Keratinocyte (primary cell): ENCODE results near the gene KLC1. TPM values are rescaled to one million over a fixed set of nuclear protein-coding genes. Genes with fewer than 3 reads are reported as not detected.

Source experiments
- DNase-seq: peaks from one replicate; pipeline ENCODE4 v3.0.0-alpha.2; 2011; ENCODE audit warnings: low read depth, missing footprints, low spot score
- FAIRE-seq: peaks from 2 replicates; lab custom pipeline; 2011; peaks lifted over from hg19 to GRCh38; lab: Jason Lieb, UNC
- H2AFZ ChIP-seq: 2 replicates; pipeline ENCODE4 v1.6.0; 2012; ENCODE audit warnings: low read length, control low read depth, inconsistent platforms; ENCODE audit not compliant: control insufficient read depth
- H3K27ac ChIP-seq: 2 replicates; pipeline ENCODE4 v1.5.1; 2011; ENCODE audit warnings: low read length; ENCODE audit not compliant: control insufficient read depth, insufficient read depth
- H3K27me3 ChIP-seq: 3 replicates; pipeline ENCODE4 v1.6.0; 2011; ENCODE audit warnings: low read length; ENCODE audit not compliant: control insufficient read depth, insufficient read depth; ENCODE audit errors: extremely low read depth
- H3K36me3 ChIP-seq, 2 experiments: 2 replicates in 1 of 2; 3 replicates in 1 of 2; pipeline ENCODE4 v1.5.1; 2011; ENCODE audit warnings: low read length in 2 of 2, mild to moderate bottlenecking in 1 of 2; ENCODE audit not compliant: control insufficient read depth in 2 of 2, insufficient read depth in 2 of 2; ENCODE audit errors: extremely low read depth in 1 of 2
- H3K4me1 ChIP-seq: 3 replicates; pipeline ENCODE4 v1.5.1; 2011; ENCODE audit warnings: low read length; ENCODE audit not compliant: control insufficient read depth, insufficient read depth; ENCODE audit errors: extremely low read depth
- H3K4me2 ChIP-seq: 3 replicates; pipeline ENCODE4 v1.6.0; 2011; ENCODE audit warnings: low read depth, low read length; ENCODE audit not compliant: control insufficient read depth, insufficient read depth; ENCODE audit errors: extremely low read depth
- H3K4me3 ChIP-seq, 3 experiments: fragments of 200-600 bp in 1 of 3; sonication (generic) in 1 of 3; 2 replicates in 2 of 3; 3 replicates in 1 of 3; pipeline ENCODE4 v1.5.1; 2011 to 2016; ENCODE audit warnings: low read length in 3 of 3, mild to moderate bottlenecking in 3 of 3, control low read depth in 2 of 3, inconsistent platforms in 1 of 3, low read depth in 1 of 3, mixed read lengths in 1 of 3, mixed run types in 1 of 3, moderate library complexity in 1 of 3; ENCODE audit not compliant: control insufficient read depth in 2 of 3, insufficient read depth in 2 of 3; ENCODE audit errors: extremely low read depth in 1 of 3
- H3K79me2 ChIP-seq: 2 replicates; pipeline ENCODE4 v1.6.0; 2012; ENCODE audit warnings: low read length; ENCODE audit not compliant: control insufficient read depth, insufficient read depth
- H3K9ac ChIP-seq: 3 replicates; pipeline ENCODE4 v1.6.0; 2011; ENCODE audit warnings: low read length; ENCODE audit not compliant: control insufficient read depth, insufficient read depth; ENCODE audit errors: extremely low read depth
- H3K9me1 ChIP-seq: 3 replicates; pipeline ENCODE4 v1.6.0; 2011; ENCODE audit warnings: low read length; ENCODE audit not compliant: control insufficient read depth, insufficient read depth; ENCODE audit errors: extremely low read depth
- H3K9me3 ChIP-seq: 2 replicates; pipeline ENCODE4 v1.5.1; 2012; ENCODE audit warnings: low read depth, low read length; ENCODE audit not compliant: control insufficient read depth
- H4K20me1 ChIP-seq: 3 replicates; pipeline ENCODE4 v1.6.0; 2011; ENCODE audit warnings: low read length; ENCODE audit not compliant: control insufficient read depth, insufficient read depth; ENCODE audit errors: extremely low read depth
- CTCF ChIP-seq, 3 experiments: IDR thresholded peaks in 1 of 3; conservative IDR thresholded peaks in 1 of 3; optimal IDR thresholded peaks in 1 of 3; 2 replicates in 2 of 3; 3 replicates in 1 of 3; pipeline versions ENCODE3 to v1.5.1; 2011; ENCODE audit warnings: low read length in 3 of 3, mild to moderate bottlenecking in 3 of 3, moderate library complexity in 2 of 3, control low read depth in 1 of 3, inconsistent platforms in 1 of 3; ENCODE audit not compliant: insufficient read depth in 2 of 3; ENCODE audit errors: extremely low read depth in 1 of 3
- EZH2 ChIP-seq: IDR thresholded peaks from one replicate; pipeline ENCODE4 v1.6.1; 2012; ENCODE audit warnings: inconsistent platforms, mild to moderate bottlenecking, low read length, moderate library complexity
- dilution Hi-C: fragments of 300-500 bp; cut with MboI; formaldehyde crosslinking; loops from one replicate; pipeline ENCODE4 v1.7.0; 2020; ENCODE audit warnings: low sequenced_read_pairs; ENCODE audit not compliant: extremely low pct_ligation_motif_present
- polyA plus RNA-seq, 5 experiments: library from polyadenylated mRNA; depleted of rRNA in 3 of 5; stranded (reverse) in 3 of 5; stranded (forward) in 1 of 5; unstranded in 1 of 5; fragments of >200 nt; gene quantifications; 1 replicate in 1 of 5; 2 replicates in 3 of 5; 3 replicates in 1 of 5; pipeline versions ENCODE4 v1.2.1 to v1.2.3, GENCODE V29; 2011 to 2012; ENCODE audit warnings: missing spikeins in 2 of 5, low read depth in 1 of 5, low replicate concordance in 1 of 5

Gene KLC1
- polyA plus RNA-seq, 1 donor (not counting 4 experiments of a cell fraction or from before 2014, with no cell fraction given) = 130 TPM

- H3K4me1 ChIP-seq = no peaks in the 10 kb centered on the region
- peaks cover 35 to 41% of the 10 kb centered on the region in 2 experiments for H3K36me3 ChIP-seq
- no peak for TF ChIP-seq EZH2
- no peak for TF ChIP-seq CTCF (optimal IDR thresholded peaks at IDR 0.05 in 1 of 3, IDR thresholded peaks at IDR 0.05 in 1 of 3, conservative IDR thresholded peaks at IDR 0.05 in 1 of 3; ENCODE audit: extremely low read depth in 1 of 3, insufficient read depth in 2 of 3, low read length in 3 of 3)
- no peak overlapping the region for H2AFZ ChIP-seq
- DNase-seq = no peak
- H3K9me1 ChIP-seq = no peaks in the 10 kb centered on the region
- peaks cover 2% of the 10 kb centered on the region for H4K20me1 ChIP-seq
- no peak overlapping the region for H3K9ac ChIP-seq
- no peak for FAIRE-seq
- no peaks in the 10 kb centered on the region for H3K9me3 ChIP-seq
- H3K27ac ChIP-seq = no peak overlapping the region
- dilution Hi-C loops = no loop called here
- no peak overlapping the region for H3K4me2 ChIP-seq
- H3K4me3 ChIP-seq = no peak overlapping the region
- peaks cover 14% of the 10 kb centered on the region for H3K79me2 ChIP-seq
- no peaks in the 10 kb centered on the region for H3K27me3 ChIP-seq
Observed at GRCh38 chr14:103671911-103672310, 42.9 kb downstream of the KLC1 start.

GRCh38 chr14:103675957-103676356 is 46.9 kb downstream of the KLC1 start:
- Histone ChIP-seq H3K4me1 (no peaks in the 10 kb centered on the region), H3K4me3 (no peak overlapping the region), H2AFZ (no peak overlapping the region), H3K9me1 (no peaks in the 10 kb centered on the region), H3K4me2 (no peak overlapping the region), H4K20me1 (peaks cover 2% of the 10 kb centered on the region), H3K27ac (no peak overlapping the region), H3K79me2 (no peaks in the 10 kb centered on the region), H3K9ac (no peak overlapping the region), H3K27me3 (no peaks in the 10 kb centered on the region), H3K9me3 (no peaks in the 10 kb centered on the region), H3K36me3 (peaks cover 44 to 53% of the 10 kb centered on the region in 2 experiments)
- no peak for TF ChIP-seq EZH2
- TF ChIP-seq CTCF (optimal IDR thresholded peaks at IDR 0.05 in 1 of 3, IDR thresholded peaks at IDR 0.05 in 1 of 3, conservative IDR thresholded peaks at IDR 0.05 in 1 of 3; ENCODE audit: extremely low read depth in 1 of 3, insufficient read depth in 2 of 3, low read length in 3 of 3) = no peak
- FAIRE-seq (no peak), DNase-seq (no peak)
- dilution Hi-C loops = no loop called here
